Umbilical cord (tissue), 1 donor: Measurements from ENCODE around the gene TAAR9. TPM values are rescaled to one million over a fixed set of nuclear protein-coding genes. Genes with fewer than 3 reads are reported as not detected.

Source experiments
- total RNA-seq: library from RNA; depleted of rRNA; stranded (reverse); fragments of >200 nt; gene quantifications from one replicate; pipeline ENCODE4 v1.2.3, GENCODE V29; 2014; ENCODE audit warnings: low replicate concordance; ENCODE audit not compliant: insufficient read depth

TAAR9 gene
- total RNA-seq, 1 donor from 2014 or later: not detected

Other genes starting within 250 kb of the TAAR9 start
- gene MOXD1, start 136.8 kb upstream of the TAAR9 start, total RNA-seq: 3.4 TPM
- 33.5 TPM for gene STX7, start 25.2 kb upstream of the TAAR9 start, total RNA-seq
- not detected for gene TAAR8, start 14.4 kb downstream of the TAAR9 start, total RNA-seq
- not detected for gene TAAR6, start 32.0 kb downstream of the TAAR9 start, total RNA-seq
- not detected for gene TAAR5, start 51.5 kb downstream of the TAAR9 start, total RNA-seq
- 2.4 TPM for gene TAAR2, start 86.0 kb downstream of the TAAR9 start, total RNA-seq
- gene TAAR1, start 120.9 kb downstream of the TAAR9 start, total RNA-seq: not detected
- 1.4 TPM for gene VNN1, start 175.8 kb downstream of the TAAR9 start, total RNA-seq
- 3.1 TPM for gene VNN2, start 219.6 kb downstream of the TAAR9 start, total RNA-seq